Measurements from ENCODE around the gene ARHGEF18.

ARHGEF18 gene

GRCh38 chr19:7383284-7383683 is 34.5 kb downstream of the ARHGEF18 start:
- TF ChIP-seq, protein P1, sequence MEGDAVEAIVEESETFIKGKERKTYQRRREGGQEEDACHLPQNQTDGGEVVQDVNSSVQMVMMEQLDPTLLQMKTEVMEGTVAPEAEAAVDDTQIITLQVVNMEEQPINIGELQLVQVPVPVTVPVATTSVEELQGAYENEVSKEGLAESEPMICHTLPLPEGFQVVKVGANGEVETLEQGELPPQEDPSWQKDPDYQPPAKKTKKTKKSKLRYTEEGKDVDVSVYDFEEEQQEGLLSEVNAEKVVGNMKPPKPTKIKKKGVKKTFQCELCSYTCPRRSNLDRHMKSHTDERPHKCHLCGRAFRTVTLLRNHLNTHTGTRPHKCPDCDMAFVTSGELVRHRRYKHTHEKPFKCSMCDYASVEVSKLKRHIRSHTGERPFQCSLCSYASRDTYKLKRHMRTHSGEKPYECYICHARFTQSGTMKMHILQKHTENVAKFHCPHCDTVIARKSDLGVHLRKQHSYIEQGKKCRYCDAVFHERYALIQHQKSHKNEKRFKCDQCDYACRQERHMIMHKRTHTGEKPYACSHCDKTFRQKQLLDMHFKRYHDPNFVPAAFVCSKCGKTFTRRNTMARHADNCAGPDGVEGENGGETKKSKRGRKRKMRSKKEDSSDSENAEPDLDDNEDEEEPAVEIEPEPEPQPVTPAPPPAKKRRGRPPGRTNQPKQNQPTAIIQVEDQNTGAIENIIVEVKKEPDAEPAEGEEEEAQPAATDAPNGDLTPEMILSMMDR (IDR thresholded peaks at IDR 0.05; ENCODE audit: control insufficient read depth, extremely low read depth, insufficient read depth): no peak
- H3K4me3 ChIP-seq (ENCODE audit: low read depth, low read length): no peak overlapping the region
- no peak for DNase-seq (ENCODE audit: low read depth)

DNA sequence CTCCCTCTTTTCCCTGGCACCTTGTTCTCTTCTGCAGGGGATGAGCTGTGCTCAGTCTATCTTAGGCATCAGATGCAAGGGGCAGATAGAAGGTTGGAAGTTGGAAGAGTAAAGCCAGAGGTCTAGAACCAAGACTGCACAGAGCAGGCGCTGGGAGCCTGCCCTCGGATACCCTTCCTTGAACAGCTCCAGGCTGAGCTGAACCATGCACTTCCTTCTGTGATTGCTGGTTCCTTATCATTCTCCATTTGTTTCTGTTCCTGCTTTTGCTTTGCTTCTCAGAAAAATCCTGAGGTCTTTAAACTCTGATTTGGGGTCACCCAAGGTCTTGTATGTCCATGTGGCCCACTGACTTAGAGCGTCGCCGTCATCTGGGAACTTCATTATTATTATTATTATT is 36.3 kb downstream of the ARHGEF18 start:
- TF ChIP-seq, protein P1 (IDR thresholded peaks at IDR 0.05; ENCODE audit: control insufficient read depth, extremely low read depth, insufficient read depth): no peak
- no peak overlapping the region for H3K4me3 ChIP-seq (ENCODE audit: low read depth, low read length)
- no peak for DNase-seq (ENCODE audit: low read depth)

GRCh38 chr19:7386308-7386707 is 37.6 kb downstream of the ARHGEF18 start:
- TF ChIP-seq, protein P1 (IDR thresholded peaks at IDR 0.05; ENCODE audit: control insufficient read depth, extremely low read depth, insufficient read depth): peak; percentile 27

DNA sequence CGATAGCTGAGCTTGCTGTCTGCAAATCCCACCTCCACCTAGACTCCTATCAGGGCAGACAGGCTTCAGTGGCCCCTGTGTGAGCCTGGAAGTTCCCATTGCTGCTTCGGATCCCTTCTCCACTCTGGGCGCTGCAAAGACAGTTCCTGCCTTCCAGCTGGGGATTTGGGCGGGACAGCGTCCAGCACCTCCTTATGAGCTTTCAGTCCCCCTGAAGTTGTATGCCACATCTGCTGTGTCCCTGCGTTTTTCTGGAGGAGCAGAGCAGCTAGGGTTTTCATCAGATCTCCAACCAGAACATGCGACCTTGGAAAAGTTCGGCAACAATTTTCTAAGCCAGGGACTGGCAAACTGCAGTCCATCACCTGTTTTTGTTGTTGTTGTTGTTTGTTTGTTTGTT is 38.0 kb downstream of the ARHGEF18 start:
- TF ChIP-seq, protein P1 (IDR thresholded peaks at IDR 0.05; ENCODE audit: control insufficient read depth, extremely low read depth, insufficient read depth): no peak
- no peak for DNase-seq (ENCODE audit: low read depth)
- H3K4me3 ChIP-seq (ENCODE audit: low read depth, low read length): no peak overlapping the region

More at GRCh38 chr19:7386308-7386707, 37.6 kb downstream of the ARHGEF18 start:
- no peak for DNase-seq (ENCODE audit: low read depth)
- no peak overlapping the region for H3K4me3 ChIP-seq (ENCODE audit: low read depth, low read length)

DNA sequence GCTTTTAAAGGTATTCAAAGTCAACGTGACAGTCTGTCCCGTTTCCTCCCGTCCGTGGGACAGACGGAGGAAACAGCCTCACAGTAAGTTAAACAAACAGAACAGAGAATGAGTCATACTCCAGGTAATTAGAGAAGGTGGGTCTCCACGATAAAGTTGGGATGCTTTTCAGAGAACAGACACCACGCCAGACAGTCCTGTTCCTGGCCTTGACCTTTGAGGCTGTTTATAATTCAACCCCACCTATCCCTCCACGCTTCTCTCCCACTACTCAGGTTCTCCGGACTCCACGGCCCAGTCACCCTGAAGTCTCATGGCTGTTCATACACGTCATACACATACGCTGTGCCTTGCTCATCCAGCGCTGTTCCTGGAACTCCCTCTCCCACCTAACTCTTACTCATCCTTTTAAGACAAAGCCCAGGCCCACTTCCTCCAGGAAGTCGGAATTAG is 42.5 kb downstream of the ARHGEF18 start:
- TF ChIP-seq, protein P1 (IDR thresholded peaks at IDR 0.05; ENCODE audit: control insufficient read depth, extremely low read depth, insufficient read depth): no peak
- no peak for DNase-seq (ENCODE audit: low read depth)
- H3K4me3 ChIP-seq (ENCODE audit: low read depth, low read length): no peak overlapping the region

- TF ChIP-seq, protein P1 (IDR thresholded peaks at IDR 0.05; ENCODE audit: control insufficient read depth, extremely low read depth, insufficient read depth): no peak
- H3K4me3 ChIP-seq (ENCODE audit: low read depth, low read length): no peak overlapping the region
- no peak for DNase-seq (ENCODE audit: low read depth)
These were observed 44.7 kb downstream of the ARHGEF18 start for GRCh38 chr19:7393459-7393858.

Data from LNCaP clone FGC (cell line).